Stimulated activated CD8-positive, alpha-beta memory T cell treated with anti-CD3 and anti-CD28 coated beads, Interleukin-12 subunit alpha, Interleukin-12 subunit beta, amount 100 ng/mL, for 1 hour (primary cell): ENCODE data around the gene CD82.

Experiments
- DNase-seq: peaks from one replicate; pipeline ENCODE4 v3.0.0-alpha.2; 2020; ENCODE audit warnings: low read depth

CD82 gene

GRCh38 chr11:44601471-44602370 lies 36.3 kb downstream of the CD82 start:
- no peak for DNase-seq

- DNase-seq = no peak
These were observed 37.4 kb downstream of the CD82 start for GRCh38 chr11:44602891-44603310.

- DNase-seq = no peak
These were observed 38.7 kb downstream of the CD82 start for GRCh38 chr11:44604171-44604581.

GRCh38 chr11:44605068-44605708 lies 39.7 kb downstream of the CD82 start:
- no peak for DNase-seq

GRCh38 chr11:44605965-44606364 lies 40.5 kb downstream of the CD82 start:
- DNase-seq = no peak

- no peak for DNase-seq
These were observed 41.0 kb downstream of the CD82 start for GRCh38 chr11:44606472-44606871.

GRCh38 chr11:44607319-44607962 lies 42.0 kb downstream of the CD82 start:
- DNase-seq = no peak

GRCh38 chr11:44607987-44608386 lies 42.5 kb downstream of the CD82 start:
- no peak for DNase-seq

GRCh38 chr11:44608651-44608990 lies 43.2 kb downstream of the CD82 start:
- no peak for DNase-seq

- no peak for DNase-seq
These were observed 43.7 kb downstream of the CD82 start for GRCh38 chr11:44608991-44609782.

- no peak for DNase-seq
These were observed 44.3 kb downstream of the CD82 start for GRCh38 chr11:44609783-44610155.

GRCh38 chr11:44610186-44610955 lies 44.9 kb downstream of the CD82 start:
- no peak for DNase-seq

- no peak for DNase-seq
These were observed 45.6 kb downstream of the CD82 start for GRCh38 chr11:44611088-44611487.

- peak; percentile 55 for DNase-seq
These were observed 46.4 kb downstream of the CD82 start for GRCh38 chr11:44611687-44612434.

- no peak for DNase-seq
These were observed 47.7 kb downstream of the CD82 start for GRCh38 chr11:44613153-44613552.

- DNase-seq = no peak
These were observed 48.9 kb downstream of the CD82 start for GRCh38 chr11:44614281-44614775.

- no peak for DNase-seq
These were observed 49.7 kb downstream of the CD82 start for GRCh38 chr11:44615041-44615755.

- no peak for DNase-seq
These were observed 50.7 kb downstream of the CD82 start for GRCh38 chr11:44615913-44616791.
